Neural cell (in vitro differentiated cells): ENCODE results near the gene PRDM2. TPM values are rescaled to one million over a fixed set of nuclear protein-coding genes. Genes with fewer than 3 reads are reported as not detected.

Experiments used
- H2AFZ ChIP-seq: fragments of 200-600, 300-800 bp; sonication (generic), shearing (Covaris generic); 2 replicates; pipeline ENCODE4 v1.6.0; 2014; ENCODE audit warnings: low read depth, mild to moderate bottlenecking, antibody characterized with exemption, low read length, moderate library complexity
- H3F3A ChIP-seq: fragments of 200-600 bp; shearing (Covaris generic); 2 replicates; pipeline ENCODE4 v1.6.1; 2016; ENCODE audit warnings: mild to moderate bottlenecking, moderate library complexity, mixed read lengths, antibody characterized with exemption, low read length; ENCODE audit not compliant: insufficient read depth, poor library complexity, severe bottlenecking
- H3K27ac ChIP-seq: fragments of 200-600, 300-800 bp; sonication (generic), shearing (Covaris generic); 2 replicates; pipeline ENCODE4 v1.5.1; 2014; ENCODE audit warnings: mild to moderate bottlenecking, low read length, moderate library complexity
- H3K27me3 ChIP-seq: fragments of 300-800, 200-600 bp; sonication (generic), shearing (Covaris generic); 2 replicates; pipeline ENCODE4 v1.6.0; 2014; ENCODE audit warnings: mild to moderate bottlenecking, low read depth, low read length, moderate library complexity; ENCODE audit not compliant: insufficient read depth
- H3K36me3 ChIP-seq: fragments of 300-800, 200-600 bp; sonication (generic), shearing (Covaris generic); 2 replicates; pipeline ENCODE4 v1.5.1; 2014; ENCODE audit warnings: mild to moderate bottlenecking, antibody characterized with exemption, low read length, moderate library complexity; ENCODE audit not compliant: insufficient read depth
- H3K4me2 ChIP-seq: fragments of 300-800, 200-600 bp; sonication (generic), shearing (Covaris generic); 2 replicates; pipeline ENCODE4 v1.6.0; 2014; ENCODE audit warnings: mild to moderate bottlenecking, low read length
- H3K4me3 ChIP-seq: fragments of 300-800, 200-600 bp; sonication (generic), shearing (Covaris generic); 2 replicates; pipeline ENCODE4 v1.5.1; 2014; ENCODE audit warnings: mild to moderate bottlenecking, low read length, moderate library complexity
- H3K79me2 ChIP-seq: fragments of 200-600 bp; shearing (Covaris generic); replicated peaks from 2 replicates; pipeline ENCODE4 v1.6.0; 2014; ENCODE audit warnings: mild to moderate bottlenecking, low read length, moderate library complexity; ENCODE audit not compliant: insufficient read depth
- H3K9ac ChIP-seq: fragments of 300-800, 200-600 bp; sonication (generic), shearing (Covaris generic); 2 replicates; pipeline ENCODE4 v1.6.1; 2016; ENCODE audit warnings: mild to moderate bottlenecking, low read length, mixed read lengths
- H3K9me2 ChIP-seq: fragments of 200-600 bp; shearing (Covaris generic); 2 replicates; pipeline ENCODE4 v1.6.1; 2016; ENCODE audit warnings: mild to moderate bottlenecking, low read length, mixed read lengths; ENCODE audit not compliant: insufficient read depth
- H3K9me3 ChIP-seq: fragments of 200-600, 300-800 bp; sonication (generic), shearing (Covaris generic); 2 replicates; pipeline ENCODE4 v1.6.1; 2016; ENCODE audit warnings: mild to moderate bottlenecking, mixed run types, low read length, moderate library complexity, mixed read lengths
- H4K20me1 ChIP-seq: fragments of 200-600 bp; shearing (Covaris generic); 2 replicates; pipeline ENCODE4 v1.6.1; 2016; ENCODE audit warnings: mild to moderate bottlenecking, mixed run types; ENCODE audit not compliant: insufficient read depth
- CTCF ChIP-seq: fragments of 450-650 bp; IDR thresholded peaks from 2 replicates; pipeline ENCODE4 v1.5.1; 2014; ENCODE audit warnings: antibody characterized with exemption, mild to moderate bottlenecking, moderate library complexity; ENCODE audit not compliant: poor library complexity, severe bottlenecking
- EP300 ChIP-seq: fragments of 450-650 bp; conservative IDR thresholded peaks from 2 replicates; pipeline ENCODE4 v1.6.1; 2014; ENCODE audit warnings: antibody characterized with exemption, mild to moderate bottlenecking, moderate library complexity; ENCODE audit not compliant: poor library complexity, severe bottlenecking
- EZH2 ChIP-seq: fragments of 200-600, 300-800 bp; shearing (Covaris generic), sonication (generic); IDR thresholded peaks from 2 replicates; pipeline ENCODE4 v1.6.1; 2014; ENCODE audit warnings: antibody characterized with exemption, low read length, borderline replicate concordance, mild to moderate bottlenecking; ENCODE audit not compliant: insufficient read depth, poor library complexity, severe bottlenecking
- MXI1 ChIP-seq: fragments of 450-650 bp; conservative IDR thresholded peaks from 2 replicates; pipeline ENCODE4 v1.6.1; 2014; ENCODE audit warnings: antibody characterized with exemption, mild to moderate bottlenecking; ENCODE audit not compliant: poor library complexity, severe bottlenecking
- POLR2AphosphoS5 ChIP-seq: IDR thresholded peaks from 2 replicates; pipeline ENCODE4 v1.6.1; 2012
- RAD21 ChIP-seq: fragments of 450-650 bp; conservative IDR thresholded peaks from 2 replicates; pipeline ENCODE4 v1.6.1; 2014; ENCODE audit warnings: antibody characterized with exemption, mild to moderate bottlenecking, moderate library complexity
- REST ChIP-seq: IDR thresholded peaks from 2 replicates; pipeline ENCODE4 v1.6.1; 2012; ENCODE audit warnings: borderline replicate concordance
- SMC3 ChIP-seq: fragments of 450-650 bp; conservative IDR thresholded peaks from 2 replicates; pipeline ENCODE4 v1.6.1; 2014; ENCODE audit warnings: antibody characterized with exemption, mild to moderate bottlenecking, moderate library complexity; ENCODE audit not compliant: poor library complexity
- TAF1 ChIP-seq: IDR thresholded peaks from 2 replicates; pipeline ENCODE4 v1.6.1; 2012; ENCODE audit warnings: low read depth
- polyA plus RNA-seq: library from polyadenylated mRNA; depleted of rRNA; stranded (reverse); fragments of >200 nt; gene quantifications from 2 replicates; pipeline ENCODE4 v1.2.3, GENCODE V29; 2014

PRDM2 gene
- polyA plus RNA-seq, 1 donor from 2014 or later = 10.7 TPM

GRCh38 chr1:13802782-13803545, 103.0 kb downstream of the PRDM2 start:
- Histone ChIP-seq H3K9me3 (no peaks in the 10 kb centered on the region), H3K27ac (no peak overlapping the region), H3K9ac (no peak overlapping the region), H3K36me3 (no peaks in the 10 kb centered on the region), H2AFZ (no peak overlapping the region), H3K9me2 (no peaks in the 10 kb centered on the region), H3K4me3 (no peak overlapping the region), H3K4me2 (no peak overlapping the region), H3K27me3 (no peaks in the 10 kb centered on the region), H4K20me1 (no peaks in the 10 kb centered on the region), H3K79me2 (no peaks in the 10 kb centered on the region), H3F3A (no peaks in the 10 kb centered on the region)
- no peak for TF ChIP-seq MXI1
- no peak for TF ChIP-seq SMC3
- no peak for TF ChIP-seq CTCF
- no peak for TF ChIP-seq TAF1
- no peak for TF ChIP-seq RAD21
- TF ChIP-seq EZH2 = no peak
- TF ChIP-seq REST = no peak
- no peak for TF ChIP-seq POLR2AphosphoS5
- TF ChIP-seq EP300 = no peak

- Histone ChIP-seq H2AFZ (no peak overlapping the region), H3K9me3 (no peaks in the 10 kb centered on the region), H3K27me3 (no peaks in the 10 kb centered on the region), H3K79me2 (no peaks in the 10 kb centered on the region), H3K4me3 (no peak overlapping the region), H3F3A (no peaks in the 10 kb centered on the region), H3K27ac (no peak overlapping the region), H3K9me2 (no peaks in the 10 kb centered on the region), H3K4me2 (no peak overlapping the region), H3K36me3 (no peaks in the 10 kb centered on the region), H3K9ac (no peak overlapping the region), H4K20me1 (no peaks in the 10 kb centered on the region)
- TF ChIP-seq EP300 (no peak), CTCF (no peak)
Measured at GRCh38 chr1:13803546-13804239, 103.7 kb downstream of the PRDM2 start.
